Liver (tissue), 9 donors: ENCODE data around the gene F7. TPM values are rescaled to one million over a fixed set of nuclear protein-coding genes. Genes with fewer than 3 reads are reported as not detected.

ENCODE experiments used
- DNase-seq: peaks from one replicate; pipeline ENCODE4 v3.0.0-alpha.2; 2017; ENCODE audit warnings: low spot score
- H3K27ac ChIP-seq, 2 donors: one replicate each; pipeline ENCODE4 v1.7.0; 2013; ENCODE audit warnings: inconsistent platforms in 2 of 2, low read length in 2 of 2, control low read depth in 1 of 2, low read depth in 1 of 2, mild to moderate bottlenecking in 1 of 2
- H3K27me3 ChIP-seq, 4 donors: one replicate each; pipeline versions ENCODE4 v1.6.1 to v1.7.0; 2013; ENCODE audit warnings: low read length in 3 of 4, inconsistent platforms in 1 of 4, mild to moderate bottlenecking in 1 of 4, moderate library complexity in 1 of 4; ENCODE audit not compliant: control insufficient read depth in 4 of 4, insufficient read depth in 4 of 4
- H3K36me3 ChIP-seq, 4 donors: one replicate each; pipeline versions ENCODE4 v1.6.1 to v1.7.0; 2013; ENCODE audit warnings: low read length in 3 of 4, mild to moderate bottlenecking in 3 of 4, low read depth in 1 of 4, moderate library complexity in 1 of 4; ENCODE audit not compliant: control insufficient read depth in 4 of 4, insufficient read depth in 3 of 4
- H3K4me1 ChIP-seq, 4 donors: one replicate each; pipeline versions ENCODE4 v1.6.1 to v1.7.0; 2013; ENCODE audit warnings: low read length in 3 of 4, mild to moderate bottlenecking in 3 of 4, moderate library complexity in 1 of 4; ENCODE audit not compliant: control insufficient read depth in 4 of 4, insufficient read depth in 4 of 4
- H3K4me3 ChIP-seq, 3 donors: one replicate each; pipeline versions ENCODE4 v1.6.1 to v1.7.0; 2013; ENCODE audit warnings: low read length in 3 of 3, control low read depth in 1 of 3, low read depth in 1 of 3, mild to moderate bottlenecking in 1 of 3
- H3K9ac ChIP-seq, 2 donors: one replicate each; pipeline ENCODE4 v1.7.0; 2013; ENCODE audit warnings: low read length in 2 of 2, mild to moderate bottlenecking in 2 of 2, moderate library complexity in 2 of 2, control low read depth in 1 of 2, low read depth in 1 of 2
- H3K9me3 ChIP-seq, 4 donors: one replicate each; pipeline versions ENCODE4 v1.6.1 to v1.7.0; 2013; ENCODE audit warnings: low read length in 3 of 4; ENCODE audit not compliant: control insufficient read depth in 4 of 4
- EGR1 ChIP-seq, 2 donors: IDR thresholded peaks; 2 replicates each; pipeline ENCODE4 v1.6.1; 2016 to 2018; ENCODE audit warnings: antibody characterized with exemption in 2 of 2, low read depth in 2 of 2
- FOXA1 ChIP-seq: IDR thresholded peaks from 2 replicates; pipeline ENCODE4 v1.6.1; 2016; ENCODE audit warnings: antibody characterized with exemption
- FOXA2 ChIP-seq: IDR thresholded peaks from 2 replicates; pipeline ENCODE4 v1.6.1; 2016; ENCODE audit warnings: antibody characterized with exemption
- GABPA ChIP-seq, 2 donors: IDR thresholded peaks in 1 of 2; conservative IDR thresholded peaks in 1 of 2; 2 replicates each; pipeline ENCODE4 v1.6.1; 2016; ENCODE audit warnings: antibody characterized with exemption in 2 of 2, mild to moderate bottlenecking in 1 of 2, moderate library complexity in 1 of 2
- HNF4A ChIP-seq, 2 donors: conservative IDR thresholded peaks; 2 replicates each; pipeline ENCODE4 v1.6.1; 2016; ENCODE audit warnings: antibody characterized with exemption in 2 of 2, mild to moderate bottlenecking in 2 of 2
- JUND ChIP-seq, 2 donors: IDR thresholded peaks; 2 replicates each; pipeline ENCODE4 v1.6.1; 2016; ENCODE audit warnings: antibody characterized with exemption in 2 of 2
- MAX ChIP-seq: IDR thresholded peaks from 2 replicates; pipeline ENCODE4 v1.6.1; 2016; ENCODE audit warnings: antibody characterized with exemption
- NR2F2 ChIP-seq: IDR thresholded peaks from 2 replicates; pipeline ENCODE4 v1.6.1; 2016; ENCODE audit warnings: antibody characterized with exemption
- RAD21 ChIP-seq, 2 donors: IDR thresholded peaks; 2 replicates each; pipeline ENCODE4 v1.6.1; 2016; ENCODE audit warnings: antibody characterized with exemption in 2 of 2, mild to moderate bottlenecking in 2 of 2
- RXRA ChIP-seq, 2 donors: IDR thresholded peaks; 2 replicates each; pipeline ENCODE4 v1.6.1; 2017 to 2018; ENCODE audit warnings: antibody characterized with exemption in 2 of 2, mild to moderate bottlenecking in 1 of 2
- YY1 ChIP-seq: IDR thresholded peaks from 2 replicates; pipeline ENCODE4 v1.6.1; 2016; ENCODE audit warnings: antibody characterized with exemption, mild to moderate bottlenecking
- WGBS: extraction: QIAGEN DNeasy Blood & Tissue Kit; methylation state at CpG from one replicate; pipeline ENCODE4 v1.1.7; 2013; 5-methylcytosine and 5-hydroxymethylcytosine counted together
- polyA plus RNA-seq, 2 donors: library from polyadenylated mRNA; stranded (reverse) in 1 of 2; unstranded in 1 of 2; fragments of 200-250 nt in 1 of 2; fragments of >200 nt in 1 of 2; fragmentation: Nextera tagmentation in 1 of 2; extraction: Ambion mirVana in 1 of 2; gene quantifications; one replicate each; pipeline versions ENCODE4 v1.2.1 to v1.2.3, GENCODE V29; 2013 to 2015
- total RNA-seq, 2 donors: library from RNA; depleted of rRNA; stranded (reverse); fragments of >200 nt; gene quantifications; one replicate each; pipeline ENCODE4 v1.2.3, GENCODE V29; 2014
- TF ChIP-seq, protein P1 (sequence below): IDR thresholded peaks from 2 replicates; pipeline ENCODE4 v1.6.1; 2016; ENCODE audit warnings: antibody characterized with exemption
- TF ChIP-seq, protein P2 (sequence below): IDR thresholded peaks from 2 replicates; pipeline ENCODE4 v1.6.1; 2016; ENCODE audit warnings: antibody characterized with exemption
- TF ChIP-seq, protein P3 (sequence below): fragments of 150-350 bp; IDR thresholded peaks from 2 replicates; pipeline ENCODE4 v1.5.1; 2017; ENCODE audit warnings: improper control_type of control experiment, low read depth, low read length; ENCODE audit not compliant: missing input control
- TF ChIP-seq, protein P4 (sequence below): IDR thresholded peaks from 2 replicates; pipeline ENCODE4 v1.6.1; 2016; ENCODE audit warnings: antibody characterized with exemption, mild to moderate bottlenecking
- donor health status: healthy.
- donor health status: healthy.
- donor health status: healthy.
- donor health status: healthy.
- donor health status: healthy.

F7 gene
- total and polyA plus RNA-seq, 4 donors: 46.6 to 92.6 (median 66.2) TPM

GRCh38 chr13:113063091-113063491, 42.5 kb upstream of the F7 start:
- TF ChIP-seq RXRA (IDR thresholded peaks at IDR 0.05) (no peak), JUND (IDR thresholded peaks at IDR 0.05) (no peak), NR2F2 (no peak), HNF4A (conservative IDR thresholded peaks at IDR 0.05) (no peak), EGR1 (IDR thresholded peaks at IDR 0.05; ENCODE audit: low read depth in 2 of 2) (no peak), YY1 (no peak), MAX (no peak), FOXA2 (no peak), RAD21 (IDR thresholded peaks at IDR 0.05) (no peak), GABPA (IDR thresholded peaks at IDR 0.05 in 1 of 2, conservative IDR thresholded peaks at IDR 0.05 in 1 of 2) (no peak), FOXA1 (no peak)
- TF ChIP-seq, protein P1, sequence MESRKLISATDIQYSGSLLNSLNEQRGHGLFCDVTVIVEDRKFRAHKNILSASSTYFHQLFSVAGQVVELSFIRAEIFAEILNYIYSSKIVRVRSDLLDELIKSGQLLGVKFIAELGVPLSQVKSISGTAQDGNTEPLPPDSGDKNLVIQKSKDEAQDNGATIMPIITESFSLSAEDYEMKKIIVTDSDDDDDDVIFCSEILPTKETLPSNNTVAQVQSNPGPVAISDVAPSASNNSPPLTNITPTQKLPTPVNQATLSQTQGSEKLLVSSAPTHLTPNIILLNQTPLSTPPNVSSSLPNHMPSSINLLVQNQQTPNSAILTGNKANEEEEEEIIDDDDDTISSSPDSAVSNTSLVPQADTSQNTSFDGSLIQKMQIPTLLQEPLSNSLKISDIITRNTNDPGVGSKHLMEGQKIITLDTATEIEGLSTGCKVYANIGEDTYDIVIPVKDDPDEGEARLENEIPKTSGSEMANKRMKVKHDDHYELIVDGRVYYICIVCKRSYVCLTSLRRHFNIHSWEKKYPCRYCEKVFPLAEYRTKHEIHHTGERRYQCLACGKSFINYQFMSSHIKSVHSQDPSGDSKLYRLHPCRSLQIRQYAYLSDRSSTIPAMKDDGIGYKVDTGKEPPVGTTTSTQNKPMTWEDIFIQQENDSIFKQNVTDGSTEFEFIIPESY: no peak
- TF ChIP-seq, protein P2, sequence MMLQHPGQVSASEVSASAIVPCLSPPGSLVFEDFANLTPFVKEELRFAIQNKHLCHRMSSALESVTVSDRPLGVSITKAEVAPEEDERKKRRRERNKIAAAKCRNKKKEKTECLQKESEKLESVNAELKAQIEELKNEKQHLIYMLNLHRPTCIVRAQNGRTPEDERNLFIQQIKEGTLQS: no peak
- TF ChIP-seq, protein P3, sequence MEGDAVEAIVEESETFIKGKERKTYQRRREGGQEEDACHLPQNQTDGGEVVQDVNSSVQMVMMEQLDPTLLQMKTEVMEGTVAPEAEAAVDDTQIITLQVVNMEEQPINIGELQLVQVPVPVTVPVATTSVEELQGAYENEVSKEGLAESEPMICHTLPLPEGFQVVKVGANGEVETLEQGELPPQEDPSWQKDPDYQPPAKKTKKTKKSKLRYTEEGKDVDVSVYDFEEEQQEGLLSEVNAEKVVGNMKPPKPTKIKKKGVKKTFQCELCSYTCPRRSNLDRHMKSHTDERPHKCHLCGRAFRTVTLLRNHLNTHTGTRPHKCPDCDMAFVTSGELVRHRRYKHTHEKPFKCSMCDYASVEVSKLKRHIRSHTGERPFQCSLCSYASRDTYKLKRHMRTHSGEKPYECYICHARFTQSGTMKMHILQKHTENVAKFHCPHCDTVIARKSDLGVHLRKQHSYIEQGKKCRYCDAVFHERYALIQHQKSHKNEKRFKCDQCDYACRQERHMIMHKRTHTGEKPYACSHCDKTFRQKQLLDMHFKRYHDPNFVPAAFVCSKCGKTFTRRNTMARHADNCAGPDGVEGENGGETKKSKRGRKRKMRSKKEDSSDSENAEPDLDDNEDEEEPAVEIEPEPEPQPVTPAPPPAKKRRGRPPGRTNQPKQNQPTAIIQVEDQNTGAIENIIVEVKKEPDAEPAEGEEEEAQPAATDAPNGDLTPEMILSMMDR: no peak
- TF ChIP-seq, protein P4, sequence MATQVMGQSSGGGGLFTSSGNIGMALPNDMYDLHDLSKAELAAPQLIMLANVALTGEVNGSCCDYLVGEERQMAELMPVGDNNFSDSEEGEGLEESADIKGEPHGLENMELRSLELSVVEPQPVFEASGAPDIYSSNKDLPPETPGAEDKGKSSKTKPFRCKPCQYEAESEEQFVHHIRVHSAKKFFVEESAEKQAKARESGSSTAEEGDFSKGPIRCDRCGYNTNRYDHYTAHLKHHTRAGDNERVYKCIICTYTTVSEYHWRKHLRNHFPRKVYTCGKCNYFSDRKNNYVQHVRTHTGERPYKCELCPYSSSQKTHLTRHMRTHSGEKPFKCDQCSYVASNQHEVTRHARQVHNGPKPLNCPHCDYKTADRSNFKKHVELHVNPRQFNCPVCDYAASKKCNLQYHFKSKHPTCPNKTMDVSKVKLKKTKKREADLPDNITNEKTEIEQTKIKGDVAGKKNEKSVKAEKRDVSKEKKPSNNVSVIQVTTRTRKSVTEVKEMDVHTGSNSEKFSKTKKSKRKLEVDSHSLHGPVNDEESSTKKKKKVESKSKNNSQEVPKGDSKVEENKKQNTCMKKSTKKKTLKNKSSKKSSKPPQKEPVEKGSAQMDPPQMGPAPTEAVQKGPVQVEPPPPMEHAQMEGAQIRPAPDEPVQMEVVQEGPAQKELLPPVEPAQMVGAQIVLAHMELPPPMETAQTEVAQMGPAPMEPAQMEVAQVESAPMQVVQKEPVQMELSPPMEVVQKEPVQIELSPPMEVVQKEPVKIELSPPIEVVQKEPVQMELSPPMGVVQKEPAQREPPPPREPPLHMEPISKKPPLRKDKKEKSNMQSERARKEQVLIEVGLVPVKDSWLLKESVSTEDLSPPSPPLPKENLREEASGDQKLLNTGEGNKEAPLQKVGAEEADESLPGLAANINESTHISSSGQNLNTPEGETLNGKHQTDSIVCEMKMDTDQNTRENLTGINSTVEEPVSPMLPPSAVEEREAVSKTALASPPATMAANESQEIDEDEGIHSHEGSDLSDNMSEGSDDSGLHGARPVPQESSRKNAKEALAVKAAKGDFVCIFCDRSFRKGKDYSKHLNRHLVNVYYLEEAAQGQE: no peak
- no peak for DNase-seq

GRCh38 chr13:113064000-113064533, 41.5 kb upstream of the F7 start:
- Histone ChIP-seq H3K27ac (no peak overlapping the region), H3K36me3 (peaks cover 0 to 28% (median 3%) of the 10 kb centered on the region in 4 donors), H3K4me1 (no peaks in the 10 kb centered on the region), H3K4me3 (no peak overlapping the region), H3K9me3 (no peaks in the 10 kb centered on the region), H3K27me3 (no peaks in the 10 kb centered on the region), H3K9ac (no peak overlapping the region)
- no peak for DNase-seq
- 94% methylated on average over 29 of the region's 29 CpGs for WGBS
- TF ChIP-seq JUND (IDR thresholded peaks at IDR 0.05) (no peak), FOXA2 (no peak), HNF4A (conservative IDR thresholded peaks at IDR 0.05) (no peak), GABPA (IDR thresholded peaks at IDR 0.05 in 1 of 2, conservative IDR thresholded peaks at IDR 0.05 in 1 of 2) (no peak)

More at GRCh38 chr13:113063091-113063491, 42.5 kb upstream of the F7 start:
- H3K36me3 ChIP-seq: peaks cover 0 to 28% (median 3%) of the 10 kb centered on the region in 4 donors
- no peak overlapping the region for H3K27ac ChIP-seq
- H3K27me3 ChIP-seq: no peaks in the 10 kb centered on the region
- 95% methylated on average over 22 of the region's 22 CpGs for WGBS
- H3K4me3 ChIP-seq: no peak overlapping the region
- no peak overlapping the region for H3K9ac ChIP-seq
- no peaks in the 10 kb centered on the region for H3K4me1 ChIP-seq
- no peaks in the 10 kb centered on the region for H3K9me3 ChIP-seq
